IPS-20b (cell line): ENCODE results near the gene POU1F1.
"Not testable (repeated sequence)": the region's sequence is repeated elsewhere in the genome, so short reads cannot be mapped to it uniquely, and the experiment has no call there.

Source experiments
- H3K27ac ChIP-seq: one replicate; pipeline ENCODE4 v1.5.1; 2013; ENCODE audit warnings: low read length
- H3K27me3 ChIP-seq: 2 replicates; pipeline ENCODE4 v1.6.1; 2013; ENCODE audit warnings: mild to moderate bottlenecking, low read length, inconsistent platforms; ENCODE audit not compliant: insufficient read depth
- H3K36me3 ChIP-seq: 2 replicates; pipeline ENCODE4 v1.6.1; 2013; ENCODE audit warnings: low read depth, mild to moderate bottlenecking, inconsistent platforms, low read length, moderate library complexity; ENCODE audit not compliant: insufficient read depth
- H3K4me1 ChIP-seq: 2 replicates; pipeline ENCODE4 v1.6.1; 2013; ENCODE audit warnings: mild to moderate bottlenecking, control low read depth, inconsistent platforms, low read length, moderate library complexity; ENCODE audit not compliant: insufficient read depth
- H3K4me3 ChIP-seq: 2 replicates; pipeline ENCODE4 v1.5.1; 2013; ENCODE audit warnings: mild to moderate bottlenecking, low read length, inconsistent platforms
- H3K9ac ChIP-seq: 2 replicates; pipeline ENCODE4 v1.6.1; 2013; ENCODE audit warnings: low read depth, mild to moderate bottlenecking, inconsistent platforms, low read length, moderate library complexity
- H3K9me3 ChIP-seq: 2 replicates; pipeline ENCODE4 v1.6.1; 2013; ENCODE audit warnings: mild to moderate bottlenecking, low read depth, low read length, inconsistent platforms; ENCODE audit not compliant: insufficient read depth

POU1F1 gene

DNA sequence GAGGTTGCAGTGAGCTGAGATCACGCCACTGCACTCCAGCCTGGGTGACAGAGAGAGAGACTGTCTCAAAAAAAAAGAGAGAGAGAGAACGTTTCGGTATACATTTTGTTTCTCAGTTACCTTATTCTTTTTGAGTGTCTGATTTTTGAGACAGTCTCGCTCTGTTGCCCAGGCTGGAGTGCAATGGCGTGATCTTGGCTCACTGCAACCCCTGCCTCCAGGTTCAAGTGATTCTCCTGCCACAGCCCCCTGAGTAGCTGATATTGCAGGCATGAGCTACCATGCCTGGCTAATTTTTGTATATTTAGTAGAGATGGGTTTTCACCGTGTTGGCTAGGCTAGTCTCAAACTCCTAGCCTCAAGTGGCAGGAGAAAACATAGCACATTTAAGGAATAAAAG, 28.2 kb downstream of the POU1F1 start:
- peaks cover 51% of the 10 kb centered on the region for H3K36me3 ChIP-seq
- H3K4me1 ChIP-seq, H3K9ac ChIP-seq, H3K9me3 ChIP-seq, H3K4me3 ChIP-seq, H3K27ac ChIP-seq, H3K27me3 ChIP-seq: not testable (repeated sequence)

DNA sequence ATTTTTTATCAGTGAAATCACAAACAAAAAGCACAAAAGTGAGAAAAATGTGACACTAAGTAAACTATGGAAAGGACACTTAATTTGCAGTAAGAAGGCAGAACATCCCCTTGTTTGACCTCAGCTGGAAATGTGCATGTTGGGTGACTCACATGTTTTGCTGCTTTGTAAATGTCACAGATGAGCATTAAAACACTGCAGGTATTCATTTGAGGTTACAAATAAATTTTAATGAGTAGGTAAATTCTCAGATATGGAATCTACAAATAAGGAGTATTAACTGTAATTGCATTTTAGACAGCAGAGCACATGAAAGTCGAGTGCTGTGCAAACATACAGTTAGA, 29.0 kb downstream of the POU1F1 start:
- no peak overlapping the region for H3K27ac ChIP-seq
- no peak overlapping the region for H3K9ac ChIP-seq
- H3K27me3 ChIP-seq: no peaks in the 10 kb centered on the region
- H3K36me3 ChIP-seq: peaks cover 48% of the 10 kb centered on the region
- no peaks in the 10 kb centered on the region for H3K4me1 ChIP-seq
- H3K9me3 ChIP-seq: no peaks in the 10 kb centered on the region
- H3K4me3 ChIP-seq: no peak overlapping the region

- H3K4me1 ChIP-seq: no peaks in the 10 kb centered on the region
- H3K4me3 ChIP-seq: no peak overlapping the region
- no peaks in the 10 kb centered on the region for H3K27me3 ChIP-seq
- peaks cover 48% of the 10 kb centered on the region for H3K36me3 ChIP-seq
- H3K27ac ChIP-seq: no peak overlapping the region
- no peaks in the 10 kb centered on the region for H3K9me3 ChIP-seq
- no peak overlapping the region for H3K9ac ChIP-seq
Observed at GRCh38 chr3:87246662-87247429, 29.5 kb downstream of the POU1F1 start.

GRCh38 chr3:87236093-87236492, 40.3 kb downstream of the POU1F1 start:
- Histone ChIP-seq H3K36me3 (peaks cover 5% of the 10 kb centered on the region; the same call in 1 of the 2 replicates), H3K9me3 (no peaks in the 10 kb centered on the region), H3K4me1 (peaks cover 14% of the 10 kb centered on the region; the same call in 1 of the 2 replicates), H3K4me3 (no peak overlapping the region), H3K27me3 (no peaks in the 10 kb centered on the region), H3K27ac (no peak overlapping the region), H3K9ac (no peak overlapping the region)

GRCh38 chr3:87233805-87234204, 42.6 kb downstream of the POU1F1 start:
- Histone ChIP-seq H3K9me3 (no peaks in the 10 kb centered on the region), H3K27ac (no peak overlapping the region), H3K36me3 (no peaks in the 10 kb centered on the region), H3K4me1 (peaks cover 14% of the 10 kb centered on the region; the same call in 1 of the 2 replicates), H3K9ac (no peak overlapping the region), H3K27me3 (no peaks in the 10 kb centered on the region), H3K4me3 (no peak overlapping the region)

- Histone ChIP-seq H3K4me3 (peak overlapping the region; percentile 100), H3K9ac (no peak overlapping the region), H3K27ac (no peak overlapping the region), H3K9me3 (no peaks in the 10 kb centered on the region), H3K36me3 (no peaks in the 10 kb centered on the region), H3K4me1 (peaks cover 14% of the 10 kb centered on the region; the same call in 1 of the 2 replicates), H3K27me3 (no peaks in the 10 kb centered on the region)
Observed at GRCh38 chr3:87229113-87229512, 47.3 kb downstream of the POU1F1 start.

DNA sequence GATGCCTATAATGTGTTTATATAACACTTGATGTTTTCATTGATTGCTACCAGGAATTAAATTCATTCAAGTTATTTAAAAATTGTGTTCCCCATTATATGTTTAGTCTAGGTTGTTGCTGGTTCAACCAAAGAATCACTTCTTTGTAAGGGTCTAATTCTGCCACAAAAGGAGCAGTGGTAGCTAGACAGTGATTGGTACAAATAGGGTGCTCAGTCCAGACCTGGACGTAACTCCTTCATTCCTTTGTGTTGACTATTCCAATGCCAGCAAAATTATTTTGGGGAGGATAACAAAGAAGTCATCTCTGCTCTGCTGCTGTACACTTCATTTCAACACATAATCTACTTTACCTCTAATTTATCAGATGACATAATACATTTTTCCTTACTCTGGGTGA, 48.1 kb downstream of the POU1F1 start:
- no peaks in the 10 kb centered on the region for H3K9me3 ChIP-seq
- H3K4me3 ChIP-seq: peak overlapping the region; percentile 100
- H3K27me3 ChIP-seq: no peaks in the 10 kb centered on the region
- H3K36me3 ChIP-seq: no peaks in the 10 kb centered on the region
- H3K27ac ChIP-seq: no peak overlapping the region
- H3K4me1 ChIP-seq: peaks cover 8% of the 10 kb centered on the region; the same call in 1 of the 2 replicates
- peak overlapping the region; percentile 94; the same call in 1 of the 2 replicates for H3K9ac ChIP-seq

GRCh38 chr3:87227835-87228144, 48.6 kb downstream of the POU1F1 start:
- Histone ChIP-seq H3K27me3 (no peaks in the 10 kb centered on the region), H3K9ac (peak overlapping the region; percentile 94), H3K9me3 (no peaks in the 10 kb centered on the region), H3K4me3 (peak overlapping the region; percentile 100), H3K36me3 (no peaks in the 10 kb centered on the region), H3K27ac (peak overlapping the region; percentile 76), H3K4me1 (peaks cover 6% of the 10 kb centered on the region; the same call in 1 of the 2 replicates)

DNA sequence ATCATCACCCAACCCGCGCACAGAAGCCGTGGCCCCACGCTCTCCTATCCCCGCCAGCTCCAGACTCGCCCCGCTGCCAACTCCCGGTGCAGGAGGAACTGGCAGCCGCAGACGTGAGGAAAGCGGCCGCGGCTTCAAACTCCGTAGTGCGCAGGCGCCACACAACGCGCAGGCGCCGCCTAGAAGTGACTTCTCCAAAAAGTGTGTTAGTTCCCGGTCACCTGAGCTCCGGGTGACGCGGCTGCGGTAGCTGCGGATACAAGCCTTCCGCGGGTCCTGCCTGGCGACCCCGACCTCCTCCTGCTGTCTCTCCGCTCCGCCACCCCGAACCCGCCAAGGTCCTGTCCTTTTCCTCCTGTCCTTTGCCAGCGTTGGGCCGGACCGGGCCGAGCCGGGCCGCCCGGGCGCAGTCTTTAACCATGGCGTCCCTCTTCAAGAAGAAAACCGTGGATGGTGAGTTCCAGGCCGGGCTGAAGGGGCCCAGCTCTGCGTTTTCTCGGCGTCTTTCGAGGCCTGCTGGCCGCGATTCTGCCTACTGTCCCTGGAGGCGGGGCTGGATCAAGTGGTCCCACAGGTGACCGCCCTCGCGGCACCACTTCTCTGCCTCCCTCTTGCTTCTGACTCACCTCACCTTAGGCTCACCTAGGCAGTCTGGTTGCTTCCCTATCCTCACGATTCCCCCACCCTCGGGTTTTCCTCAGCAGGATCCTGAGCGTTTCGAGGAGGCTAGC, 49.1 kb downstream of the POU1F1 start, which contains the start of gene CHMP2B:
Gene CHMP2B (plus strand): TSS at position 206 of the 731 bp plus-strand sequence. CDS start 214 bp downstream, at position 420.
- Histone ChIP-seq H3K4me1 (peaks cover under 1% of the 10 kb centered on the region; the same call in 1 of the 2 replicates), H3K4me3 (peak within 1 kb of the TSS; percentile 100), H3K36me3 (no peaks in the 10 kb centered on the region), H3K9me3 (no peaks in the 10 kb centered on the region), H3K27ac (peak within 1 kb of the TSS; percentile 76), H3K27me3 (no peaks in the 10 kb centered on the region), H3K9ac (peak within 1 kb of the TSS; percentile 94)

GRCh38 chr3:87225659-87226058, 50.7 kb downstream of the POU1F1 start:
- H3K36me3 ChIP-seq: no peaks in the 10 kb centered on the region
- peak overlapping the region; percentile 100; the same call in 1 of the 2 replicates for H3K4me3 ChIP-seq
- H3K27ac ChIP-seq: no peak overlapping the region
- no peaks in the 10 kb centered on the region for H3K9me3 ChIP-seq
- H3K4me1 ChIP-seq: no peaks in the 10 kb centered on the region
- no peaks in the 10 kb centered on the region for H3K27me3 ChIP-seq
- H3K9ac ChIP-seq: no peak overlapping the region

DNA sequence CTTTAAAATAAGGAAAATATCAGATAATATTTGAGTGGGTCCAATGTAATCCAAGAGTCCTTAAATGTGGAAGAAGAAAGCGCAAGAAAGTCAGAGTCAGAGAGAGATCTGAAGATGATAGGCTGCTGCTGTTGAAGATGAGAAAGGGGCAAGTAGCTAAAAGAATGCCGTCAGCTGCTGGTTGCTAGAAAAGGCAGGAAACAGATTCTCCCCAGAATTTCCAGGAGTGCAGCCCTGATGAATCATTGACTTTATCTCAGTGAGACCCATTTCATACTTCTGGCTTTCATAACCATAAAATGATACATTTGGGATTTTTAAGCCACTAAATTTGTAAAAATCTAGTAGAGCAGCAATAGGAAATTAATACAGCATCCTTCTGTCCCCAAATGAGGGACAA, 56.8 kb downstream of the POU1F1 start:
- no peak overlapping the region for H3K27ac ChIP-seq
- H3K9me3 ChIP-seq: no peaks in the 10 kb centered on the region
- no peak overlapping the region for H3K4me3 ChIP-seq
- no peaks in the 10 kb centered on the region for H3K27me3 ChIP-seq
- no peaks in the 10 kb centered on the region for H3K36me3 ChIP-seq
- H3K4me1 ChIP-seq: no peaks in the 10 kb centered on the region
- no peak overlapping the region for H3K9ac ChIP-seq

GRCh38 chr3:87218560-87218959, 57.8 kb downstream of the POU1F1 start:
- no peaks in the 10 kb centered on the region for H3K36me3 ChIP-seq

More at GRCh38 chr3:87218560-87218959, 57.8 kb downstream of the POU1F1 start:
- Histone ChIP-seq H3K4me3 (no peak overlapping the region), H3K27me3 (no peaks in the 10 kb centered on the region), H3K9me3 (no peaks in the 10 kb centered on the region), H3K27ac (no peak overlapping the region), H3K4me1 (no peaks in the 10 kb centered on the region), H3K9ac (no peak overlapping the region)
